HG03442 (cell line): ENCODE measurements around the gene TAS1R1.
A peak's percentile ranks its signal among the peaks of the same experiment; 100 is the strongest.

Experiments used
- ATAC-seq: cut with Tn5 transposase; IDR thresholded peaks from one replicate; pipeline ENCODE4 v1.9.1; 2021; ENCODE audit warnings: mild to moderate bottlenecking, moderate library complexity; ENCODE audit not compliant: unreplicated experiment

Gene TAS1R1

DNA sequence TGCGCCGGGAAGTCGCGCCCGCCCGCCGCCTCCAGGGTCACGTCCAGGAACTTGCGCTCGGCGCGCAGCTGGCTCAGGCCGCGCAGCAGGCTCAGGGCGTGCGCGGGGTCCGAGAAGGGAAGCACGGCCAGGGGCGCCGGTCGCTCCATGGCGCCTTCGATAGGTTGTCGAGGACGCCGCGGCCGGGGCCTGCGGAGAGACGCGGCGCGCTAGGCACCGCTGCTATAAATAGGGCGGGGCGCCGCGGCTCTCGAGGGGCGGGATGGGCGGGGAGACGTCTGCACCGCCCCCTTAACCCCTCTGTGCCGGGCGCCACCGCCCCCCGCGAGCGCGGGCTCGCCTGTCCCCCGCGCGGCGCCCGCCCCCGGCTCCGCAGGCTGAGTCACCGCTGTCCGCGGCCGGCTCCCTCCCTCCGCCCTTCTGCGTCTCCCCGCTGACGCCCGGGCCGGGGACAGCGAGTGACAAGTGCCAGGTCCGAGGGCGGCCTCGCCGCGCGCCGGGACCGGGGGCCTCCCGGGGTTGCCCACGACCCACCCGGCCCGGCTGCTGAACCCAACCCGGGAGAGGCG lies 47.6 kb downstream of the TAS1R1 start, which contains the start of gene KLHL21:
TSS of gene KLHL21 (minus strand) at position 201 of the 569 bp plus-strand sequence. CDS start at position 149, 52 bp downstream.
- ATAC-seq = peak; percentile 50

DNA sequence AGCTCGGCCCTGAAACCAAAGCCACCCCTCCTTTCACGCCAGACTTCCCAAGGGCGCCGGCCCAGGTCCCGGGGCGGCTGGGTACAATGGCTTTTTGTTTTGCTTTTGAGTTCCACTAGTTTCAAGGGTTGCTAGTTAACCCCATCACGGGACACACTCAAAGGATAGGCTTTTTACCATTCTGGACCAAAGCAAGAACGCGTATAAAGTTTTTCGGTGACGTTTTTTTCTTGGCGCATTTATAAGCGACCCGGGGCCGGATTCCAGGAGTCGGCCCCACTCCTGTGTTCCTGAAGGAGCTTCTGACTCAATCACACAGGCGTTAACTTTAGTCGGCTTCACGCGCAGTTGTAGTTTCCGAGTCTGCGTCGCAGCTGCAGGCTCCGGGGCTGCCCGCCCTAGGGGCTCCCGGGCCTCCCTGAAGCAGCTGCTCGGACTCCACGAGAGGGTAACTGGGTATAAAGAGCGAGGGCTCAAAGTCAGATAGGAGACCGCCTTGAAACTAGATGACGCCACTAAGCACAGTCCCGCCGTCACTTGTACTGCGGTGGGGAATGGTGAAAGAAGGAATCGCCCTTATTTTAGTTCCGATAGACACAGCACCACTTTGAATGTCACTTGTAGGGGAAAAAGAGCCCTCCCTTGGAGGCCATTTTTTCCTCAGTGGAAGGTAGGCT lies 48.3 kb downstream of the TAS1R1 start:
- ATAC-seq = no peak

DNA sequence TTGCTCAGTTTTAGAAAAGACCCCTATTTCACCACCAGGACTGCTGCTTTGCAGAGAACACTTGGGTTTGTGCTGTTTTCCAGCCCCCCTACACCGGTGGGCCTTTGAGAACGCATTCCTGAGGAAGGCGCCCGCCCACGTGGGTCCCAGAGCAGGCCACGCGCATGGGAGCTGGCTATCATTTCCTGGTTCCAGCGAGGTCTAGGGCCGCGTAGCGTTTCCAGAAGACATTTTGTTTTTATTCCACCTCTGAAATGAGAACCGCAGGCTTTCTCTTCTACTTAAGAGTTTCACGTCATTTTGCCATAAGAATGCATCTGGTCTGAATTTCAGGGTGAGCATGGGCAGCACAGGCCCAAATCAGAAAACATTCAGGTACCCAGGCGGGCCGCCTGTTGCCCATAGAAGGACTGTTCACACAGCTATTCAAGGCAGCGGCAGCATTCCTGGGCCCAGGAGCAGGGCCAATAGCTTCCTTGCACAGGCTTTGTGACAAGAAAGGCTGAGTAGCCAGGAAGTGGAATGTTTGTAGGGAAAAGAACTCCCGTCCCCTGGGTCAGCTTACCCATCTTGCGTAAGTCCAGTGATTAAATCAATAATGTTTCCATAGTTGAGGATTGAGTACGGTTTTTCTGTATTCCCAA lies 48.9 kb downstream of the TAS1R1 start:
- ATAC-seq = no peak

DNA sequence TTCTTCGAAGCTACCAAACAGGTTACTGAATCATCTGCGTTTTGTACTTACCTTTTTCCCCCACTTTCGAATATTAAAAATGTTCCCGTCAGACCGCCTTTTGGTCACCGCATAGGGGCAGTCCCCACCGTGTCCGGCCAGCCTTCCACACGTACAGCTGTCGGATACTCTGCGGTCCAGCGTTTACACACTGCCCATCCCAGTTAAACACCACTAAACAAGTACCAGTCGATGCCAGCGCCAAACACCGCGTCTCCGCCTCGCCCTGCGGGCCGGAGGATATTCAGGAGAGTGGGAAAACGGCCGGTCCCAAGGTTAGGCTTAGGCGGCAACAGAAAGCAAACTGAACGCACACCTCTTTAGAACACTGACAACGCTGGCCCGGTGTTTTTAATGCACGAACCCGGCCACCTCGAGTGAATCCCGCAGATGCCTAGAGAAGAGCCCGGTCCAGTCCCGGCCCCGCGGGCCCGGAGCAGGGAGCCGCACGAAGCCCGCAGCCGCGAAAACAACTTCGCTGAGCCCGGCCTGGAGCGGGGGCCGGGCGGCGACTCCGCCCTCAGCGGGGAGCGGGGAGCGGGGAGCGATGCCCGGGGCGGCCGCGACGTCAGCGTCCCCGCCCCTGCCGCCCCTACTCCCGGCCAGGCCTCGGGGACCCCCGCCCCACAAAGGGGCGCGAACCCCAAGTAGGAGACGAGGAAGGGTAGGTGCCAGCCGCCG lies 57.7 kb downstream of the TAS1R1 start:
- ATAC-seq = no peak

DNA sequence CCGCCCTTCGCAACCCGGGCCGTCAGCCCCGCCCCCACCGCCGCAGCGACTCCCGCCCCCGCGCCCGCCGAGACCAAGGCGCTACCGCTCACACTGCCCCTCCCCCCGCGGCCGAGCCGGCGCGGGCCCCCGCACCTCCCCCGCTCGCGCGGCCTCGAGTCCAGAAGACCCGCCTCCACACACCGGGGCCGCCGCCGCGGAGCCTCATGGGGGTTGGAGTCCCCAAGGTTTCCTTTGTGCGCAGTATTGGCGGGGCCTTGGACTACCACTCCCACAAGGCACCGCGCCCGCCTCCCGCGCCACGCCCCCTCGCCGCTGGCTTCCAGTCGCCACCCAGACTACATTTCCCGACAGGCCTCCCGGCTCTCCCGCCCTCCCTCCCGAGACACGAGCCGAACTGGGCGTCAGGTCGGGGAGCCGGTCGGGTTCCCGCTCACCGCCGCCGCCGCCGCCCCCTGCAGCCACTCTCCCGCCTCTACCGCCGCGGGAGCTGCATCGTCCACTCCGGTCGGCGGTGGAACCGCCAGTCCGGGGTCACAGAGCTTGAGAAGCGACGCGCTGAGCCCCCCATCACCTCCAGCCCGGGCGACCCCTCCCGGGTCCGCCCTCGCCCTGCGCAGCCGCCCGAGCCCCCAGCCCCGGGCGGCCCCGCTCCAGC lies 58.4 kb downstream of the TAS1R1 start, which contains the start of gene PHF13:
TSS of gene PHF13 (plus strand) at position 371 of the 658 bp plus-strand sequence. CDS start 336 bp downstream, outside the sequence.
- peak; percentile 88 for ATAC-seq

- no peak for ATAC-seq
Measured at GRCh38 chr1:6614019-6614928, 59.2 kb downstream of the TAS1R1 start.

- ATAC-seq = no peak
Measured at GRCh38 chr1:6614929-6615785, 60.0 kb downstream of the TAS1R1 start.

DNA sequence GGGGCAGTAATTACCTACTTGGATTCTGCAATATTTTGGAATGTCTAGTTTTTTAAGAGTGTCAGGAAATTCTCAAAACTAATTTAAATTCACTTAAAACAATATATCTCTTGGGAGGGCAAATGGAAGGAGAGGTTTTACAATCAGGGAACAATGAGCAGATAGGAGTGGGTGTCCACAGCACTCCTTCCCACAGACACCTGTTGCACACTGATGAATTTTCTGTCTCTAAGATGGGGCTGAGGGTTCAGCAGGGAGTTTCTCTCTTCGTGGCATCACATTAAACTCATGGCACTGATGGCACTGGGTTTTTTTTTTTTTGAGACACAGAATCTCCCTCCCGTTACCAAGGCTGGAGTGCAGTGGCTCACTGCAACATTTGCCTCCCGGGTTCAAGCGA lies 63.9 kb downstream of the TAS1R1 start:
- no peak for ATAC-seq

GRCh38 chr1:6621429-6622391 lies 66.6 kb downstream of the TAS1R1 start:
- ATAC-seq = no peak

DNA sequence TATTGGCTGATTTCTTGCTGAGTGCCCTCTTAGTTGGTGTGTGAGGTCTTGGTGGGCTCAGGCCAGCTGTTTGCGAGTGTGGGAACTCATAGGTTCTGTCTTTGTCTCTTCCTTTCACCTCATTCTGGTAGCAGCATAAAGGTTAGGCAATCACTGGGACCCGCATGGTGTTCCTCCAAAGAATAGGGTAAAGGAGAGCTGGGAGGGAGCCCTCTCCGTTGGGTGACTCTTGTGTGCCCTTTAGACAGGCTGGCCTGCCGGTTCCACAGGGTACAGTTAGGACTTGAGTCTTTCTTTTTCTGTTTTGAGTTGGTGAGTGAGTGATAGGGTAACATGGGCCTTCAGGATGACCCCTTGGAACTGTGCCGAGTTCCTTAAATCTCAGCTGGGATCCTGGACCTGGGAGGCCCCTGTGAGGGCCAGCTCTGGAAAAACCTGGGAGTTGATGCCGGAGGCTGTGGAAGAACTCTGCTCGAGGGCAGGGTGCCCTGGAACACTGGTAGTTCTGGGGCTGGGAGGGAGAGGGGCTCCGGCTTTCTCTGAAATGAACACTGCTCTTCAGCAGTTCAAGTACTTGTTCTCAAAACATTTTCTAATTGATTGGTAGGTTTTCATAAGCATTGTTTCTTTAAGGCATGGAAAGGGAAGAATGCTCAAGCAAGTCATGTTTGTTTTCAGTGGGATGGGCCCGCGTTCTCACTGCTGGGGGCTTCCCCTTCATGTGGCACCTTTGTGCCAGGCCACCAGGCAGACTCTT lies 67.5 kb downstream of the TAS1R1 start:
- no peak for ATAC-seq

GRCh38 chr1:6623269-6623965 lies 68.3 kb downstream of the TAS1R1 start:
- ATAC-seq = no peak

- peak; percentile 71 for ATAC-seq
Measured at GRCh38 chr1:6624710-6625583, 69.8 kb downstream of the TAS1R1 start, which contains the start of gene THAP3. THAP3 (plus strand) TSS chr1:6624868; CDS start chr1:6625219, 351 bp downstream.

DNA sequence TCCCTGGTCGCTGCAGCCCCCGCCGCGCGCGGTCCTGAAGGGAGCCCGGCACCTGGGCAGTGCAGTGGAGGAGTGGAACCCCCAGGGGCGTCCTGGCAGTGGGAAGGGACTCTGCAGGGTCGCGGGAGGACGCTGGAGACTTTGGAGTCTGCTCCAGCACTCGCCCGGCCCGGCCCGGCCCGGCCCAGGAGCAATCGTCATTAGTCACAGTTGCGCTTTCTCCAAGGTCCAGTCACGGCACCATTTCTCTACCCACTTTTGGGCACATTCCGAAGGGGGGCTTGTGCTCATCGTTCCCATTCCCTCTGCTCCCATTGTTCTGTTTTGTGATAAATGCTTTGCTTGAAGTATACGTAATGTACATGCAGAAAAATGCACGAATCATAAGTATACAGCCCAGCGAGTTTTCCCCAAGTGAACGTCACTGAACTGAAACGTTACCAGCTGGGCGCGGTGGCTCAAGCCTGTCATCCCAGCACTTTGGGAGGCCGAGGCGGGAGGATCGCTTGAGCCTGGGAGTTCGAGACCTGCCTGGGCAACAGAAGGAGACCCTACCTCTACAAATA lies 70.6 kb downstream of the TAS1R1 start:
- ATAC-seq = no peak

GRCh38 chr1:6627031-6627430 lies 71.9 kb downstream of the TAS1R1 start:
- ATAC-seq = no peak
